AG09319 (cell line): ENCODE measurements around the gene LAMC2.

Source experiments
- DNase-seq: peaks from one replicate; pipeline ENCODE4 v3.0.0-alpha.2; 2010; ENCODE audit warnings: low read depth; ENCODE audit errors: extremely low read depth
- CTCF ChIP-seq: IDR thresholded peaks from 2 replicates; pipeline ENCODE4 v1.5.1; 2011; ENCODE audit warnings: low read depth, mild to moderate bottlenecking, inconsistent platforms, low read length, moderate library complexity

LAMC2 gene

GRCh38 chr1:183159960-183160359, 26.1 kb upstream of the LAMC2 start:
- no peak for DNase-seq
- TF ChIP-seq CTCF, result no peak

DNA sequence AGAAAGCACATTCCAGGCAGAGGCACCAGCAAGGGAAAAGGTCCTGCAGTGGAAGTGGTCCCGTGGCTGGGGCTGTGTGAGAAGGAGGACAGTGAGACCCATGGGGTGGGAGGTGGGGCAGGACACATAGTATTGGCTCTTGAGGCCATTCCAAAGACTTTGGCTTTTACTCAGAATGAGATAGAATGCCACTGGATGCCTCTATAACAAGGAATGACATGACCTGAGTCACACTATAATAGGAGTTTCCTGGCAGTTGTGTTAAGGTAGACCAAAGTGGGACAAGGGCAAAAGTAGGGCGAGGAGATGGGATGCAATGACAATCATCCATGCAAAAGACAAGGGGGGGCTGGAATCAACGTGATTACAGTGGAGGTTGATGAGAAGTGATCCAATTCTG, 24.7 kb upstream of the LAMC2 start:
- no peak for TF ChIP-seq CTCF
- DNase-seq, result no peak

DNA sequence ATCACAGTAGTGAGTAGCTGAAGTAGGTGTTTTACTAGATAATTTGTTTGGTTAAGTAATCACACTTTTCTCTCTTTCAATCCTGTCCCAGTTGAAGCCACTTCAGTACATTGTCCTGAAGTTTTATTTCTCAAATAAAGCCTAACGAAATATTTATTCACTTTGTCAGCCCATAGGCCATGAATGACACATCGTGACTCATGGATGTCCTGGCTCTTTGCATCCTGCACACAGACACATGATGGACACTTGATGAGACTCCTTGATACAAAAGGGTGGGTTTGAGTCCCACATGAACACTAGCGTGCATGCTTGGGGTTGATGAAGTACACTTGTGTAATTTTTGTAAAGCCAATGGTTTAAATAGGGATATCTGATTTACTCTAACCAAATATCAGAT, 22.7 kb upstream of the LAMC2 start:
- no peak for TF ChIP-seq CTCF
- no peak for DNase-seq

GRCh38 chr1:183164340-183164739, 21.7 kb upstream of the LAMC2 start:
- no peak for DNase-seq
- no peak for TF ChIP-seq CTCF

GRCh38 chr1:183164963-183165362, 21.1 kb upstream of the LAMC2 start:
- TF ChIP-seq CTCF, result no peak

GRCh38 chr1:183165456-183165855, 20.6 kb upstream of the LAMC2 start:
- no peak for TF ChIP-seq CTCF
- DNase-seq, result no peak

More at GRCh38 chr1:183164963-183165362, 21.1 kb upstream of the LAMC2 start:
- DNase-seq, result no peak

DNA sequence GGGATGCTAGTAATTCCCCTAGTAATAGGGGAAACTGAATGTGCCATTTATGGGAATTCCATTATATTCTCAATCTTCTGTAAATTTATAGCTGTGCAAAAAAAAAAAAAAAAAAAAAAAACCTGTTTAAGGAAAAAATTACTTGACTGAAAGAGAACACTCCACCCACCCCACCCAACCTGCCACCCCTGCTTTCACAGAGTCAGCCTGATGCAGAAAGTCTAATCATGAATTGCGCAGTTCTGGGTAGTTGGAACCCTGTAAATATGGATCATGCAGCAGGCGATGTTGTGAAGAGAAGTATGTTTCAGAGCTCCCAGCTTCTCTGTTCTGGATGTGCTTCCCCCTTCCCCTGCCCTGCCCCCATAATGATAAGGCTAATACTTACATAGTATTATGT, 19.6 kb upstream of the LAMC2 start:
- no peak for DNase-seq
- TF ChIP-seq CTCF, result no peak
